Stomach (tissue), 9 donors: ENCODE measurements around the gene CD82. TPM values are rescaled to one million over a fixed set of nuclear protein-coding genes. Genes with fewer than 3 reads are reported as not detected.
A peak's percentile ranks its signal among the peaks of the same experiment; 100 is the strongest.

ENCODE experiments used
- DNase-seq, 2 donors: peaks; one replicate each; pipeline versions ENCODE4 v3.0.0 to v3.0.0-alpha.2; 2013 to 2019
- H3K27ac ChIP-seq, 5 donors: fragments of 200-600 bp in 4 of 5; sonication (generic) in 4 of 5; one replicate each; pipeline ENCODE4 v1.5.1; 2013 to 2019; ENCODE audit warnings: mild to moderate bottlenecking in 1 of 5, moderate library complexity in 1 of 5
- H3K27me3 ChIP-seq, 3 donors: fragments of 200-600 bp; sonication (generic); one replicate each; pipeline ENCODE4 v1.5.1; 2017 to 2019; ENCODE audit warnings: mixed run types in 1 of 3
- H3K36me3 ChIP-seq, 4 donors: fragments of 200-600 bp; sonication (generic); 1 replicate in 3 of 4; 2 replicates in 1 of 4; pipeline ENCODE4 v1.5.1; 2016 to 2019
- H3K4me1 ChIP-seq, 4 donors: fragments of 200-600 bp; sonication (generic); one replicate each; pipeline ENCODE4 v1.5.1; 2016 to 2019
- H3K4me3 ChIP-seq, 4 donors: fragments of 200-600 bp; sonication (generic) in 3 of 4; one replicate each; pipeline ENCODE4 v1.5.1; 2016 to 2019; ENCODE audit warnings: mild to moderate bottlenecking in 1 of 4
- H3K9me3 ChIP-seq, 4 donors: fragments of 200-600 bp; sonication (generic); one replicate each; pipeline ENCODE4 v1.5.1; 2016 to 2019
- EP300 ChIP-seq: sonication (generic); formaldehyde crosslinking; IDR thresholded peaks from one replicate; pipeline ENCODE4 v1.6.1; 2017; ENCODE audit warnings: antibody characterized with exemption
- POLR2A ChIP-seq, 4 donors: fragments of 450-650 bp; IDR thresholded peaks; one replicate each; pipeline ENCODE4 v1.6.1; 2016; ENCODE audit warnings: antibody characterized with exemption in 4 of 4, control low read depth in 2 of 4, mild to moderate bottlenecking in 1 of 4, moderate library complexity in 1 of 4
- POLR2AphosphoS5 ChIP-seq, 3 donors: sonication (generic); formaldehyde crosslinking; IDR thresholded peaks; one replicate each; pipeline ENCODE4 v1.6.1; 2016; ENCODE audit warnings: antibody characterized with exemption in 3 of 3
- WGBS, 5 donors: extraction: QIAGEN DNeasy Blood & Tissue Kit in 3 of 5; methylation state at CpG; one replicate each; pipeline versions ENCODE4 v1.1.5 to v1.1.7; 2013 to 2018; 5-methylcytosine and 5-hydroxymethylcytosine counted together
- intact Hi-C: fragments of 100-400 bp; cut with DNase I; formaldehyde crosslinking; loops from one replicate; pipeline ENCODE4 v1.15.1; 2023; ENCODE audit warnings: low total_unique reads
- polyA plus RNA-seq, 3 donors: library from polyadenylated mRNA; stranded (reverse); fragments of 200-250 nt; gene quantifications; one replicate each; pipeline ENCODE4 v1.2.3, GENCODE V29; 2013
- total RNA-seq, 5 donors: library from RNA; depleted of rRNA; stranded (reverse); fragments of >200 nt; gene quantifications; one replicate each; pipeline versions ENCODE4 v1.1.0 to v1.2.3, GENCODE V29; 2014 to 2016
- TF ChIP-seq, protein P1 (sequence below), 7 experiments: fragments of 450-650 bp in 4 of 7; fragments of 200-600 bp in 3 of 7; sonication (generic) in 3 of 7; IDR thresholded peaks; one replicate each; pipeline ENCODE4 v1.5.1; 2016 to 2019; ENCODE audit warnings: antibody characterized with exemption in 7 of 7, control low read depth in 2 of 7, mild to moderate bottlenecking in 1 of 7
- donor health status: healthy with polysubstance abuse.
- donor health status: Bipolar disorder and iron deficiency.
- donor health status: healthy.

The CD82 gene
- total and polyA plus RNA-seq, 8 donors, result 0.58 to 54.4 (median 25.3) TPM

DNA sequence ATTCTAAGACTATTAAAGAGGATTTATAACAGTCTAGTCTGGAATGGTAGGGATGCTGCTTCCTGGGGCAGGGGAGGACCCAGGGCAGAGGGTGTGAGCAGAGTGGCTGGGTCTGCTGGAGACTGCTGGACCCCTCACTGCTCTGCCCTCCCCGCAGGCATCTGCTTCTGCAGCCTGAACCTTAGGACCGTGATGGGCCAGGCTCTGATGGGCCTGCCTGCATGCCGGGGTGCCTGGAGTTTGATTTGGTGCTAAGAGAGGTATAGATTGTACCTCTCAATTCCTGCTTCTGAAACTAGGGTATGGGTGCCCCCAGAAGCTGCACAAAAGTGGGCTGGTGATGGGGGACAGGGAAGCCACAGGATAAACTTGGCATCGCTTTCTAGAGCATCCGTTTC lies 54.9 kb downstream of the CD82 start:
- no peak overlapping the region for H3K4me3 ChIP-seq
- H3K27me3 ChIP-seq, result no peaks in the 10 kb centered on the region
- DNase-seq, result peak; percentile 3 to 5
- H3K36me3 ChIP-seq, result peaks cover 3 to 48% (median 35%) of the 10 kb centered on the region in 4 donors
- intact Hi-C loops, result loop anchor here (5.0 kb wide), 1 partner anchor 292 kb away; no protein-coding TSS in a partner anchor
- H3K4me1 ChIP-seq, result peaks cover 2 to 32% (median 19%) of the 10 kb centered on the region in 4 donors
- no peak for TF ChIP-seq POLR2A (IDR thresholded peaks at IDR 0.05)
- TF ChIP-seq POLR2AphosphoS5 (IDR thresholded peaks at IDR 0.05), result no peak
- no peak for TF ChIP-seq EP300
- TF ChIP-seq, protein P1, sequence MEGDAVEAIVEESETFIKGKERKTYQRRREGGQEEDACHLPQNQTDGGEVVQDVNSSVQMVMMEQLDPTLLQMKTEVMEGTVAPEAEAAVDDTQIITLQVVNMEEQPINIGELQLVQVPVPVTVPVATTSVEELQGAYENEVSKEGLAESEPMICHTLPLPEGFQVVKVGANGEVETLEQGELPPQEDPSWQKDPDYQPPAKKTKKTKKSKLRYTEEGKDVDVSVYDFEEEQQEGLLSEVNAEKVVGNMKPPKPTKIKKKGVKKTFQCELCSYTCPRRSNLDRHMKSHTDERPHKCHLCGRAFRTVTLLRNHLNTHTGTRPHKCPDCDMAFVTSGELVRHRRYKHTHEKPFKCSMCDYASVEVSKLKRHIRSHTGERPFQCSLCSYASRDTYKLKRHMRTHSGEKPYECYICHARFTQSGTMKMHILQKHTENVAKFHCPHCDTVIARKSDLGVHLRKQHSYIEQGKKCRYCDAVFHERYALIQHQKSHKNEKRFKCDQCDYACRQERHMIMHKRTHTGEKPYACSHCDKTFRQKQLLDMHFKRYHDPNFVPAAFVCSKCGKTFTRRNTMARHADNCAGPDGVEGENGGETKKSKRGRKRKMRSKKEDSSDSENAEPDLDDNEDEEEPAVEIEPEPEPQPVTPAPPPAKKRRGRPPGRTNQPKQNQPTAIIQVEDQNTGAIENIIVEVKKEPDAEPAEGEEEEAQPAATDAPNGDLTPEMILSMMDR (IDR thresholded peaks at IDR 0.05), result no peak
- H3K9me3 ChIP-seq, result no peaks in the 10 kb centered on the region
- H3K27ac ChIP-seq, result no peak overlapping the region
- 86 to 97% (median 95%) methylated on average over 5 of the region's 5 CpGs for WGBS, 5 donors

DNA sequence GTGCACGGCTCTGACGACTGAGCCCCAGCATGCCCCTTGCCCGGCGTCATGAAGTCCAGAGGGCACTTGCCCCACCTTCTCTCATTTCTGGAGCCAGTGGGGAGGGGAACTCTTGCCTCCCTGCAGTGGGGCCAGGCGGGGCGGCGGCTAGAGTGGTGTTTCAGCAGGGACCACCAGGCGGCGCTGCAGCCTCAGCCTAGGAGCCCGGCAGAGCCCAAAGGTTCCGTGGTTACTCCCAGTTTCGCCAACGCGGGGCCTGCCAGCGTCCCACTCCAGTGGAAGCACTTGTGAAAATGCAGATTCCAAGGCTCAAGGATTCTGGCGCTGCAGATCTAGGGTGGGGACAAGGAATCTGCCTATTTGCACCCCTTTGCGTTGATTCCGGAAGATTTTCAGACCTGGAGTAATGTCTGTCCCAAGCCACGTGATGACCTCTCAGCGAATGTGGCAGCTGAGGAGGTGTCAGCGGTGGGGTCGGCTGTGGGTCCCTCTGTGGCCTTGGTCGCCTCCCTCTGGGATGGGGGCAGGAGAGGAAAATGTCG lies 55.7 kb downstream of the CD82 start:
- DNase-seq, result peak; percentile 70 to 92
- intact Hi-C loops, result loop anchor here (5.0 kb wide), 1 partner anchor 291 kb away; no protein-coding TSS in a partner anchor
- H3K9me3 ChIP-seq, result no peaks in the 10 kb centered on the region
- no peaks in the 10 kb centered on the region for H3K27me3 ChIP-seq
- TF ChIP-seq, protein P1 (IDR thresholded peaks at IDR 0.05), result peak in 6 of 7 experiments; percentile 34 to 91 (median 88)
- no peak for TF ChIP-seq EP300
- no peak overlapping the region for H3K4me3 ChIP-seq
- WGBS, 5 donors, result 24 to 38% (median 36%) methylated on average over 16 to 24 of the region's 24 CpGs
- H3K4me1 ChIP-seq, result peaks cover 0 to 34% (median 17%) of the 10 kb centered on the region in 4 donors
- H3K27ac ChIP-seq, result no peak overlapping the region
- peaks cover 3 to 39% (median 27%) of the 10 kb centered on the region in 4 donors for H3K36me3 ChIP-seq

DNA sequence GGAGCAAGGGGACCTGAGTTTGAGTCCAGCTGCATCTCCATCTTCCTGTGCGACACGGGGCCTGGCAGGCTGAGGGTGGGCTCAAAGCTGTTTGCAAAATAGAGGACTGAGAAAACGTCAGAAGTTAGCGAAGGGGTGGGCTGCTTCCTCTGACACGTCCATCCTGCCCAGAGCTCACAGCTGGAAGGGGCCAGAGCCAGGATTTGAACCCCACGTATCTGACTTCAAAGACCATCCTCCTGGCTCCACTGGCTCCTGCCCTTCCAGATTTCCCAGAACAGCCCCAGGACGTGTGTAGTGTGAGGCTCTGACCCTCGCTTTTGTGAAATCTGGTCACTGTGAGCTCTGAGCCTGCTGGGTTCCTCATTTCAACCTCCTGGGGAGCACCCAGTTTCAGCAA lies 56.3 kb downstream of the CD82 start:
- intact Hi-C loops, result loop anchor here (5.0 kb wide), 1 partner anchor 291 kb away; no protein-coding TSS in a partner anchor

DNA sequence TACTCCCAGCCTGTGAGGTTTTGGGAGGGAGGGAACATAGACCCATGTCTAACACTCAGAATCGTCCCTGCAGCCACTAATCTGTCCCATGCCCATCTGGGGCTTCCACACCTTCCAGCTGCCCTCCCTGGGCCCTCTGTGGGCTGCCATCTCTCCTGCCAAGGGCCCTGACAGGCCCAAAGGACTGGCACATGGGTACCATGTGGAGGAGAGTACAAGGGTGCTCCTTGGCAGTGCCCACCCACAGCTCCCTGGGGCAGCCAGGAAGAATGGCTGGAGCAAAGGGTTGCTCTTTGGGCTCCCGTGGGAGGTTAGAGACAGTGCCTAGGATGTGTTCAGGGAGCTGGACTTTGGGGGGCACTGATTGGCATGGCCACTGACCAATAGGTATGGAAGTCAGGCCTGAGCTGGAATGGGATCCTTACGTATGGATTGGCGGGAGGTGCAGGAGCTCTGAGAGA lies 56.8 kb downstream of the CD82 start:
- H3K9me3 ChIP-seq, result no peaks in the 10 kb centered on the region
- DNase-seq, result peak; percentile 8 to 13
- H3K4me3 ChIP-seq, result no peak overlapping the region
- intact Hi-C loops, result loop anchor here (5.0 kb wide), 1 partner anchor 290 kb away; no protein-coding TSS in a partner anchor
- peaks cover 3 to 34% (median 24%) of the 10 kb centered on the region in 4 donors for H3K36me3 ChIP-seq
- H3K27me3 ChIP-seq, result no peaks in the 10 kb centered on the region
- WGBS, 5 donors, result 92 to 95% (median 92%) methylated on average over 4 of the region's 4 CpGs
- no peak overlapping the region for H3K27ac ChIP-seq
- no peak for TF ChIP-seq POLR2A (IDR thresholded peaks at IDR 0.05)
- no peak for TF ChIP-seq EP300
- no peak for TF ChIP-seq POLR2AphosphoS5 (IDR thresholded peaks at IDR 0.05)
- TF ChIP-seq, protein P1 (IDR thresholded peaks at IDR 0.05), result no peak
- H3K4me1 ChIP-seq, result peaks cover under 1 to 33% (median 13%) of the 10 kb centered on the region in 4 donors

More for the DNA sequence above, 56.3 kb downstream of the CD82 start:
- Histone ChIP-seq H3K4me3 (no peak overlapping the region), H3K27me3 (no peaks in the 10 kb centered on the region), H3K9me3 (no peaks in the 10 kb centered on the region), H3K4me1 (peaks cover 0 to 34% (median 12%) of the 10 kb centered on the region in 4 donors), H3K27ac (no peak overlapping the region), H3K36me3 (peaks cover 3 to 34% (median 24%) of the 10 kb centered on the region in 4 donors)
- TF ChIP-seq, protein P1 (IDR thresholded peaks at IDR 0.05), result no peak
- TF ChIP-seq EP300 (no peak), POLR2AphosphoS5 (IDR thresholded peaks at IDR 0.05) (no peak), POLR2A (IDR thresholded peaks at IDR 0.05) (no peak)
- 80 to 94% (median 85%) methylated on average over 8 of the region's 8 CpGs for WGBS, 5 donors
- DNase-seq, result peak; percentile 15
